HG03108 (cell line): Measurements from ENCODE around the gene PRPF8.
"Not testable (repeated sequence)": the region's sequence is repeated elsewhere in the genome, so short reads cannot be mapped to it uniquely, and the experiment has no call there.

Source experiments
- ATAC-seq: cut with Tn5 transposase; IDR thresholded peaks from one replicate; pipeline ENCODE4 v1.9.1; 2021; ENCODE audit warnings: moderate library complexity; ENCODE audit not compliant: unreplicated experiment

Gene PRPF8

GRCh38 chr17:1716912-1717695 lies 32.4 kb upstream of the PRPF8 start:
- peak; percentile 35 for ATAC-seq

- ATAC-seq, result peak; percentile 76
These were observed 31.6 kb upstream of the PRPF8 start for GRCh38 chr17:1716076-1716911.

GRCh38 chr17:1715803-1716075 lies 31.1 kb upstream of the PRPF8 start:
- no peak for ATAC-seq

GRCh38 chr17:1714980-1715802 lies 30.5 kb upstream of the PRPF8 start:
- no peak for ATAC-seq

- ATAC-seq, result no peak
These were observed 29.8 kb upstream of the PRPF8 start for GRCh38 chr17:1714427-1714979.

GRCh38 chr17:1713878-1714426 lies 29.3 kb upstream of the PRPF8 start:
- ATAC-seq, result no peak

GRCh38 chr17:1713160-1713877 lies 28.7 kb upstream of the PRPF8 start:
- ATAC-seq, result no peak

GRCh38 chr17:1712271-1712670 lies 27.6 kb upstream of the PRPF8 start:
- no peak for ATAC-seq

GRCh38 chr17:1711804-1712203 lies 27.1 kb upstream of the PRPF8 start:
- no peak for ATAC-seq

- ATAC-seq, result no peak
These were observed 26.3 kb upstream of the PRPF8 start for GRCh38 chr17:1710807-1711553.

GRCh38 chr17:1709971-1710806 lies 25.5 kb upstream of the PRPF8 start, which contains the start of gene TLCD2:
Gene TLCD2, minus strand, starts transcription at chr17:1710377. Its CDS starts 135 bp downstream, at chr17:1710242.
- ATAC-seq, result no peak

- ATAC-seq, result no peak
These were observed 24.8 kb upstream of the PRPF8 start for GRCh38 chr17:1709403-1709951.

- ATAC-seq, result not testable (repeated sequence)
These were observed 24.2 kb upstream of the PRPF8 start for GRCh38 chr17:1708791-1709346.

GRCh38 chr17:1707107-1707506 lies 22.4 kb upstream of the PRPF8 start:
- ATAC-seq, result no peak

GRCh38 chr17:1705004-1705403 lies 20.3 kb upstream of the PRPF8 start:
- ATAC-seq, result no peak

- ATAC-seq, result no peak
These were observed 18.4 kb upstream of the PRPF8 start for GRCh38 chr17:1703063-1703462.

- not testable (repeated sequence) for ATAC-seq
These were observed 15.2 kb upstream of the PRPF8 start for GRCh38 chr17:1699891-1700290.

GRCh38 chr17:1697681-1698080 lies 13.0 kb upstream of the PRPF8 start:
- ATAC-seq, result no peak
